Activated naive CD8-positive, alpha-beta T cell treated with anti-CD3 and anti-CD28 coated beads for 36 hours (primary cell): ENCODE measurements around the gene EFCC1. TPM values are rescaled to one million over a fixed set of nuclear protein-coding genes. Genes with fewer than 3 reads are reported as not detected.

Experiments used
- DNase-seq: peaks from one replicate; pipeline ENCODE4 v3.0.0; 2021
- H3K27ac Mint-ChIP-seq: one replicate; pipeline ENCODE4 v1.8.0; 2022; ENCODE audit warnings: mild to moderate bottlenecking, moderate library complexity, mixed read lengths
- H3K27me3 Mint-ChIP-seq: one replicate; pipeline ENCODE4 v1.8.0; 2022; ENCODE audit warnings: mild to moderate bottlenecking, mixed read lengths
- H3K36me3 Mint-ChIP-seq: one replicate; pipeline ENCODE4 v1.8.0; 2021; ENCODE audit warnings: mild to moderate bottlenecking, mixed read lengths
- H3K4me1 Mint-ChIP-seq: one replicate; pipeline ENCODE4 v1.8.0; 2021; ENCODE audit warnings: mixed read lengths
- H3K4me3 Mint-ChIP-seq: one replicate; pipeline ENCODE4 v1.8.0; 2022; ENCODE audit warnings: mild to moderate bottlenecking, moderate library complexity, mixed read lengths
- H3K9me3 Mint-ChIP-seq: one replicate; pipeline ENCODE4 v1.8.0; 2022; ENCODE audit warnings: mixed read lengths
- total RNA-seq, 2 experiments: library from RNA; stranded (reverse); gene quantifications; one replicate each; pipeline ENCODE4 v1.2.3, GENCODE V29; 2021

Gene EFCC1
- total RNA-seq, 2 experiments from 2014 or later: 0.18 to 0.45 TPM

- no peak for DNase-seq
- Mint-ChIP-seq H3K27me3 (no peaks in the 10 kb centered on the region), H3K4me3 (no peak overlapping the region), H3K4me1 (peaks cover 28% of the 10 kb centered on the region), H3K36me3 (no peaks in the 10 kb centered on the region), H3K27ac (no peak overlapping the region), H3K9me3 (no peaks in the 10 kb centered on the region)
These were observed 9.7 kb upstream of the EFCC1 start for GRCh38 chr3:128991355-128991895.

GRCh38 chr3:128992926-128993460 lies 8.1 kb upstream of the EFCC1 start:
- peak overlapping the region; percentile 61 for H3K4me3 Mint-ChIP-seq
- no peaks in the 10 kb centered on the region for H3K9me3 Mint-ChIP-seq

GRCh38 chr3:128993461-128994172 lies 7.5 kb upstream of the EFCC1 start, which contains the start of gene CFAP92:
Gene CFAP92, minus strand, starts transcription at chr3:128994076. Its CDS starts 772 bp downstream, at chr3:128993304.
- Mint-ChIP-seq H3K36me3 (no peaks in the 10 kb centered on the region), H3K27ac (peak within 1 kb of the TSS; percentile 31), H3K9me3 (no peaks in the 10 kb centered on the region), H3K27me3 (no peaks in the 10 kb centered on the region), H3K4me1 (peaks cover 36% of the 10 kb centered on the region), H3K4me3 (peak within 1 kb of the TSS; percentile 68)
- DNase-seq: peak; percentile 91

More at GRCh38 chr3:128992926-128993460, 8.1 kb upstream of the EFCC1 start:
- Mint-ChIP-seq H3K27ac (no peak overlapping the region), H3K4me1 (peaks cover 33% of the 10 kb centered on the region), H3K36me3 (no peaks in the 10 kb centered on the region), H3K27me3 (no peaks in the 10 kb centered on the region)
- no peak for DNase-seq

DNA sequence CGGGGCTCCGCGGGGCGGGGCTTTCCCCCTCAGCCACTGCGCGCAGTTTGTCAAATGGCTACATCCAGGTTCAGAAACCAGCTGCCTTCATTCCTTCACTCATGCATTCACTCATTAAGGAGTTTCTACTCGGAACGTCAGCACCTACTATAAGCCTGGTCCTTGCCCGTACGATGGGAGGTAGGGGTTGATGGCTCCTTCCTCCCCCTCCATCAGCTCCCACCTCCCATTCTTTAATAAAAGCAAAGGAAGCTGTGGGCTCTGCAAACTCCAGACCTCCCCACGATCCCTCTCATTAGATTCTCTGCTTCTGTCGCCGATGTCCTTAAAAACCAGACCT lies 7.0 kb upstream of the EFCC1 start:
- no peak for DNase-seq
- no peak overlapping the region for H3K27ac Mint-ChIP-seq
- H3K36me3 Mint-ChIP-seq: no peaks in the 10 kb centered on the region
- H3K4me1 Mint-ChIP-seq: peaks cover 41% of the 10 kb centered on the region
- no peaks in the 10 kb centered on the region for H3K27me3 Mint-ChIP-seq
- H3K9me3 Mint-ChIP-seq: no peaks in the 10 kb centered on the region
- H3K4me3 Mint-ChIP-seq: peak overlapping the region; percentile 68

DNA sequence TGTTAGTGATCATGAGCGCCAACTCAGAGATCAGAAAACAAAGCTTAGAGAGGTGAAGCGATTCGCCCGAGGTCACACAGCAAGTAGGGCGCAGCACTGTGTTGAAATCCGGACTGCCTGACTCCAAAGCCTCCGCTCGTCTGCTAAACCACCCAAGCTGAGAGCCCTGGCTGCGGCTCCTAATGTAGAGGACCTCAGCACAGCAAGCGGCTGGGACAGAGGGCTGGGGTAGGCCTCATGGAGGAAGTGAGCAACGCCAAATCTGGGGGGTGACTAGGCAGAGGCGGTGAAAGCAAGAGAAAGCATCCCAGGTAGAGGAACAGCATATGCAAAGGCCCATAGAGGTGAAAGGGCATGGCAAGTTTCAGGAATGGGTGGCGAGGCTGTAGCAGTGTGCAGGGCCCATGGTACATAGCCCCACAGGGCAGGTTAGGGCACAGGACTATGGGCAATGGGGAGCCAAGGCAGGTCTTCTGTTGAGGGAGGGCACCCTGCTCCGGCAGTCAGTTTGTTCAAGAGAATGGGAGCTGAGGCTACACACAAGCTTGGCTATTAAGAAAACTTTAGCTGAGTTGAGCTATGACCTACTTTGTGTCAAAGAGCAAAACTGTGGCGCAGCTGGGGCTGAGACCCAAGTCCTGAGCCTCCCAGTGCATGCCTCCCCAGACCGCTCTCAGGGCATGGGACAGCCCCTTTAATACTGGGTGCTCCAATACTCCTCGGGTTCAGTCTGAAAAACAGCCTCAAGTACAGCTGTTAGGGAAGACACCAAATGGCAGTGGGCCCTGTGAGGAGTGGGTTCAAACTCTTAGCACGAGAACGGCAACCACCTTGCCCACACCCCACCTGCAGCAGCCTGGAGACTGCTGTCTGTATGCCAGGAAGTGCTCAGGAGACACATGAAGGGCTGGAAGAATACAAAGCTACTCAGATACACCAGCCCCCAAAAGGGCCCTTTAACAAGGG lies 6.2 kb upstream of the EFCC1 start:
- H3K4me1 Mint-ChIP-seq: peaks cover 43% of the 10 kb centered on the region
- peak overlapping the region; percentile 68 for H3K4me3 Mint-ChIP-seq
- H3K36me3 Mint-ChIP-seq: no peaks in the 10 kb centered on the region
- peak overlapping the region; percentile 31 for H3K27ac Mint-ChIP-seq
- no peaks in the 10 kb centered on the region for H3K27me3 Mint-ChIP-seq
- H3K9me3 Mint-ChIP-seq: no peaks in the 10 kb centered on the region
- no peak for DNase-seq

- H3K4me1 Mint-ChIP-seq: peaks cover 47% of the 10 kb centered on the region
- H3K27me3 Mint-ChIP-seq: peaks cover 8% of the 10 kb centered on the region
- no peak for DNase-seq
- no peaks in the 10 kb centered on the region for H3K36me3 Mint-ChIP-seq
- no peaks in the 10 kb centered on the region for H3K9me3 Mint-ChIP-seq
- no peak overlapping the region for H3K4me3 Mint-ChIP-seq
- H3K27ac Mint-ChIP-seq: peak overlapping the region; percentile 55
These were observed 5.4 kb upstream of the EFCC1 start for GRCh38 chr3:128995737-128996136.

DNA sequence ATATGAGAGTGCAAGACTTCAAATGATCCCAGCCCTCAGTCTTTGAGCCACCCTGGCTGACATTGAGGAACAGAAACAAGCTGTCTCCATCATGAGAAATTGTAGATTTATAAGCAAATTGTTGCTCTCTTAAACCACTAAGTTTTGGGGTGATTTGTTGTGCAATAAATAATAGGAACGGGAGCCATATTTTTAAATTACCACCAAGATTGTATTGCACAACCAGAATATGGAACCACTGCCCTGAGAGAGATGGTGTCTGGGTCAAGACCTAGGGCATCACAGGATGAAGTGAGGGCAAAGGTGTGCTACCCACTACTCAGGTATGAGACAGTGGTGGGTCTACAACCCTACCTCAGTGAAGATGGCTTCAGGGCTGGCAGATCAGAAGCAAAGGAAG lies 4.9 kb upstream of the EFCC1 start:
- no peaks in the 10 kb centered on the region for H3K9me3 Mint-ChIP-seq
- H3K4me3 Mint-ChIP-seq: no peak overlapping the region
- DNase-seq: no peak
- no peaks in the 10 kb centered on the region for H3K36me3 Mint-ChIP-seq
- peaks cover 47% of the 10 kb centered on the region for H3K4me1 Mint-ChIP-seq
- H3K27ac Mint-ChIP-seq: no peak overlapping the region
- H3K27me3 Mint-ChIP-seq: peaks cover 11% of the 10 kb centered on the region

DNA sequence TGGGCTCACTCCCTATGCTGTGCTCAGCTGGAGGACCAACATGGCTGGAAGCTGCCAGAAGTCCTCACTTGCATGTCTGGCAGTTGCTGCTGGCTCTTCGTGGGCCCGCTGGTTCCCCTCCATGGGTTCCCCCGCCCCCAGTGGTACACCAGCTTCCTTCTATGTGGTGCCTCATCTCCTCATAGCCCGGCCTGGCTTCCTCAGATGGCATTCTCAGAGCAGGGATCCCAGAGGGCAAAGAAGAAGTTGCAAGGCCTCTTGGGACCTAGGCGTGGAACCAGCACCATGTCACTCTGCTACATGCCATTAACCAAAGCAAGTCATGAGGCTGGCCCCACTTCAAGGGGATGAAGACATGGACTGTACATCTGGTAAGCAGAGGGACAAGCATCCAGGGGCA lies 4.4 kb upstream of the EFCC1 start:
- H3K36me3 Mint-ChIP-seq: no peaks in the 10 kb centered on the region
- peaks cover 11% of the 10 kb centered on the region for H3K27me3 Mint-ChIP-seq
- H3K4me3 Mint-ChIP-seq: no peak overlapping the region
- no peak for DNase-seq
- H3K9me3 Mint-ChIP-seq: no peaks in the 10 kb centered on the region
- no peak overlapping the region for H3K27ac Mint-ChIP-seq
- H3K4me1 Mint-ChIP-seq: peaks cover 47% of the 10 kb centered on the region

DNA sequence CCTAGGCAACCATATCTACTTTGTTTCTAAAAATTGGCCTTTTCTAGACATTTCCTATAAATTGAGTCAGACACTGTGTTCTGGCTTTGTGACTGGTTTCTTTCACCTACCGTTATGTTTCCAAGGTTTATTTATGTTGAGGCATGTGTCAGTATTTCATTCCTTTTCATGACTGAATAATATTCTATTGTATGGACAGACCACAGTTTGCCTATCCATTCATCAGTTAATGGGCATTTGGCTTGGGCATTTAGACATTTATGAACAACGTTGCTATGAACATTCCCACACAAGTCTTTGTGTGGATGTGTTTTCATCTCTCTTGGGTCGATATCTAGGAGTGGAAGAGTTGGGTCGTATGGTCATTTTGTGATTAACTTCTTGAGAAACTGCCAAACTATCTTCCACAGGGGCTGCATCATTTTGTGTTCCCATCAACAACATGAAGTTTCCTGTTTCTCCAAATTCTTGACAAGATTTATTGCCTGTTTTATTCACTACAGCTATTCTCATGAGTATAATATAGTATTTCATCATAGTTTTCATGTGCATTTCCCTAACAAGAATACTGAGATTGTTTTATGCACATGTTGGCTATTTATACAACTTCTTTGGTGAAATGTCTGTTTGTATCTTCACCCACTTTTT lies 3.5 kb upstream of the EFCC1 start:
- no peaks in the 10 kb centered on the region for H3K9me3 Mint-ChIP-seq
- no peak for DNase-seq
- no peak overlapping the region for H3K27ac Mint-ChIP-seq
- no peaks in the 10 kb centered on the region for H3K36me3 Mint-ChIP-seq
- peaks cover 52% of the 10 kb centered on the region for H3K4me1 Mint-ChIP-seq
- H3K27me3 Mint-ChIP-seq: peaks cover 17% of the 10 kb centered on the region
- no peak overlapping the region for H3K4me3 Mint-ChIP-seq

DNA sequence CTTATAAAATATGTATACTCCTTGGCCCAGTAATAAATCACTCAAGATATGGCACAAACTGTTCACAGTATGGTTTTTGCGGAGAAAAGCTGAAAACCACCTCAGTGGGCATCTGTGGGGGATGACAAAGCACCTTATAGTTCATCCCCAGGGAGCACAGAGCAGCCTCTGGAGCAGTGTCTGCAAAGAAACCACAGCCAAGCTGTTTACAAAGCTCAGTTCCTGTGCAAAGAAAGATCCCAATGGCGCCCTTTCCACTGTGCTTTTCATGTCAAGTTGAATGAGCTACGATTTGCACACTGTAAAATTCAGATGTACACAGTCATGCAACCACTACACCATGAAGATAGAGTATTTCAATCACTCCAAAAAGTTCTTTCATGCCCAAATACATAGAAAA lies 2.5 kb upstream of the EFCC1 start:
- Mint-ChIP-seq H3K36me3 (no peaks in the 10 kb centered on the region), H3K4me3 (no peak overlapping the region), H3K9me3 (no peaks in the 10 kb centered on the region), H3K27me3 (peaks cover 27% of the 10 kb centered on the region), H3K27ac (no peak overlapping the region), H3K4me1 (peaks cover 57% of the 10 kb centered on the region)
- DNase-seq: no peak

DNA sequence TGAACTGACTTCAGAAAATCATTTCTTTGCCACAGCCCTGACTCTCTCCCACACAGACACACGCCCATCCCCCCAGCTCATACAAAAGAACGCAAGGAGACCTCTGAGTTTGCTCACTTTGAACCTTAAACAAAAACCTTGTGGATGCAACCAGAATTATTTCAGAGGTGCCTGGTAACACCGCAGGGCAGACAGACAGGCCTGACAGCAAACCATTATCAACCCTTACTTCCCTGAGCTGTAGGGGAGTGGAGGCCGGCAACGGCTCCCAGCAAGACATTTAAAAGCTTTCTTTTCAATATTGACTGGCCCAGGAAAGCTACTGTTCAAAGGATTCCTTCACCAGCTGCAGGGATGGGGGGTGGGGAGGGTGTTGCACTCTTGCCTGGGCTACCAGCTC lies 2.0 kb upstream of the EFCC1 start:
- Mint-ChIP-seq H3K9me3 (no peaks in the 10 kb centered on the region), H3K36me3 (no peaks in the 10 kb centered on the region), H3K27me3 (peaks cover 29% of the 10 kb centered on the region), H3K4me1 (peaks cover 55% of the 10 kb centered on the region), H3K4me3 (no peak overlapping the region), H3K27ac (no peak overlapping the region)
- DNase-seq: no peak

DNA sequence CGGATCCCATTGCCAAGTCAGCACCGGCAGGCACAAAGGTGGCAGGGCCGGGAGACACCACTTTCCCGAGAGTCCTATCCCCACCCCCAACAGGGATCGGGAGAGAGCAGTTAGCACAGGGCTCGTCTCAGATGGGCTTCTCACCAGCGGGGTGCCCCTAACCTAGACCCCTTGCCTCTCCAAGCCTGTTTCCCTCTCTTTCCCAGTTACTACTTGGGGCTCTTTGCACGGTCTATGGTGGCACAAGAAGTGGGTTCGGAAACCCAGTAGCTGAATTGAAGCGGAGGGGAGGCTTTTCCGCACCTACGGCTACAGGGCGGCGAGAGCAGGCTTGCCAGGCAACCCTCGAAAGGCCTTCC lies 383 bp upstream of the EFCC1 start:
- no peak for DNase-seq
- Mint-ChIP-seq H3K27ac (no peak overlapping the region), H3K36me3 (no peaks in the 10 kb centered on the region), H3K4me1 (peaks cover 48% of the 10 kb centered on the region), H3K27me3 (peaks cover 31% of the 10 kb centered on the region), H3K9me3 (no peaks in the 10 kb centered on the region), H3K4me3 (peak overlapping the region; percentile 60)

DNA sequence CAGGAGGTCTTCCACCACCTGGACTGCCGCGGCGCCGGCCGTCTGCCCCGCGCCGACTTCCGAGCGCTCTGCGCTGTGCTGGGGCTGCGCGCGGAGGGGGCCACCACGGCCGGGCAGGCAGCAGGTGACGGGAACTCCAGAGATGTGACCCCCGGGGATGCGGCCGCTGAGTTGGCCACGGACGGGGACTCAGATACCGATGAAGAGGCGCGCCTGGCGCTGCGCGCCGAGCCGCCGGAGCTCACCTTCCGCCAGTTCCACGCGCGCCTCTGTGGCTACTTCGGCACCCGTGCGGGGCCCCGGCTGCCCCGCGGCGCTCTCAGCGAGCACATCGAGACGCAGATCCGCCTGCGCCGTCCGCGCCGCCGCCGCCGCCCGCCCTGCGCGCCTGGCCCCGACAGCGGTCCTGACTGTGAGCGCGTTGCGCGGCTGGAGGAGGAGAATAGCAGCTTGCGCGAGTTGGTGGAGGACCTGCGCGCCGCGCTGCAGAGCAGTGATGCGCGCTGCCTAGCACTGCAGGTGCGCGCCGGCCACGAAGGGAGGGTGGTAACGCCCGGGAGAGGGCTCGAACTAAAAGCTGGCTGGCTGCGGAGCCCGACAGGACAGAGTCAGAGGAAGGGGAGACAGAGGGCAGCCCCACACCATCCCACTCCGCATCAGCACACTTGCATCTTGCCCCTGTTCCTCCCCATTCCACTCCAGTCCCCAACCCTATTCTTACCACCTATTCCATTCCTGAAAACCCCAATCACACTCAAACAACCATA lies 885 bp downstream of the EFCC1 start:
- peaks cover 41% of the 10 kb centered on the region for H3K4me1 Mint-ChIP-seq
- peak overlapping the region; percentile 70 for H3K4me3 Mint-ChIP-seq
- H3K9me3 Mint-ChIP-seq: no peaks in the 10 kb centered on the region
- peaks cover 31% of the 10 kb centered on the region for H3K27me3 Mint-ChIP-seq
- peak; percentile 68 for DNase-seq
- no peak overlapping the region for H3K27ac Mint-ChIP-seq
- no peaks in the 10 kb centered on the region for H3K36me3 Mint-ChIP-seq
